Measurements from ENCODE around the gene SPG7.

SPG7 gene

DNA sequence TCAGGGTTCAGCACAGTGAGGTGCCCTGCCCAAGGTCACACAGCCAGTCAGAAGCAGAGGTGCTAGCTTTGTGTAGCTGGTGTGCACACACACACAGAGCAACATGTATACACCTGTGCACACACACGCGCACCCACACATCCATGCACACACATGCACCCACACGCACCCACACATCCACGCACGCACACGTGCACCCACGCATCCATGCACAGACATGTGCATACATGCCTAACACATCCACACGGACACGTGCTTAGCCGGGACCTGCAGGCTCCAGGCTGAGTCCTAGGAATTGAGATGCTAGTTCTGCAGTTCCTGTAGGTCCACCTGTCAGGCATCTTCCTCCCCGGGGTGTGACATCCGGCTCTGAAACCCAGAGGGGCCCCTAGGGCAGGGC lies 92.2 kb downstream of the SPG7 start:
- DNase-seq (ENCODE audit: low read depth): no peak

DNA sequence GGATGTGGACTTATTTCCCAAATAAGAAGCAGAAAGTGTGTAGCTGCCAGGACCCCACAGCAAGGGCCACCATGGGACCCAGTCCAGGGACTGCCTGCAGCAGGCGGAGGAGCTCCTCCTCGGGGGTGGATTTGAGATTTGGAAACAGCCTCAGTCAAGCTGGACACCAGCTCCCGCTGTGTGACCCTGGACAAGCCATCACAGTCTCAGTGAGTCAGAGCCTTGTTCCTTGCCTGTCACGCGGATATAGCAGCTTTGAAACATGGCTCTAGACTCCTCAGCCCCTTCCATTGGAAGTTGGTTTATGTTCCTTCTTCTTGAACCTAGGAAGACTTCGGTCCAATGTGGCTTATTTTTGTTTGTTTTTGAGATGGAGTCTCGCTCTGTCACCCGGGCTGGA lies 92.8 kb downstream of the SPG7 start:
- no peak for DNase-seq (ENCODE audit: low read depth)

- no peak for DNase-seq (ENCODE audit: low read depth)
Observed at GRCh38 chr16:89601906-89602272, 93.7 kb downstream of the SPG7 start.

- DNase-seq (ENCODE audit: low read depth): peak; percentile 26
Observed at GRCh38 chr16:89602273-89602951, 94.2 kb downstream of the SPG7 start.

GRCh38 chr16:89602952-89603590 lies 94.9 kb downstream of the SPG7 start:
- DNase-seq (ENCODE audit: low read depth): no peak

DNA sequence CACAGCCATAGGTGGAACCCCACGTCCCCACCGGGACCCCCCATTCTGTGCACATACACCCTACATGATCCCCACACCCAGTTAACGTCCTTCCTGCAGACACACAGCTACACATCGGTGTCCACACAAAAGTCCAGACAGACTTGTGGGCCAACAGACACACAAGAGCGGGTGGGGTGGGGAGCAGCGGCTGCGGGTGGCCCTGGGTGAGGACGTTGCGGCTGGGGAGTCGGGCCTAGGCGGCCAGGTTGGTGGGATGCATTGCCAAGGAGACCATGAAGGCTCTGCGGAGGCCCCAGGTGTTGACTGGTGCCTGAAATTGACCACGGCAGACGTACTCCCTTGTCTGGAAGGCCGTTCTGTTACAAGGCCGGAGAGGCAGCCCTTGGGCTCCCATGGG lies 96.6 kb downstream of the SPG7 start:
- no peak for DNase-seq (ENCODE audit: low read depth)

DNA sequence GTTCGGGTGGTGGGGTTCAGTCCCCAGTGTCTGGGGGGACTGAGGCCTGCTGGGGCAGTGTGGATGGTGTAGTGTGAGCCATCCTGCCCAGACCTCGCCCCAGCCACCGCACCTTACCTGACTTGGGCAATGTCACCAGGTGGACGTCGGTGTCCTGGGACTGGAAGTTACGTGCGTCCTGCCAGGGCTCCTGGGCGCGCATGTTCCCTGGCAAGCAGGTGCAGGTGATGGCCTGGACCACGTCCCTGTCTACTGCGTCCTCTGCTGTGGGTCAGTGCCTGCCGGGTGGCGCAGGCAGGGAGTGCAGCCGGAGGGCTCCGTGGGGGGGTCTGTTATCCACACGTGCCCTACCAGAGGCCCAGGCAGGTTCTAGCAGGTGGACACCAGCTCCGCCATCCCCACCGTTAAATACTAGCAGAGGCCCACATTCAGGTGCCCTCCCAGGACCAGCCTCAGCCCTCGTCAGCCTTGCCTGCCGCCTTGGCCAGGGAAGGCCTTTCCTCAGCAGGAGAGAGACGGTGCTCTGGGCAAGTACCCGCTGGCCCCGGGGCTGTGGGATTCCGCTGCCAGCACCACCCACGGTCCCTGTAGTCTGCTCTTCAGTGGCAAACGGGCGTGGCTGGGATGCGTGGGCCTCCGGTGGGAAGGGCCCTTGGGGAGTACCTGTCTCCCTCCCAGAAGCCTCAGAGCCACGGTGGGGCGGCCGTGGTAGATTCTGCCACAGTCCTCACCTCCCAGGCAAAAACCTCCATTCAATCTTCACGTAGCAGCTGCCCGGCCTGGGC lies 97.2 kb downstream of the SPG7 start:
- no peak for DNase-seq (ENCODE audit: low read depth)

DNA sequence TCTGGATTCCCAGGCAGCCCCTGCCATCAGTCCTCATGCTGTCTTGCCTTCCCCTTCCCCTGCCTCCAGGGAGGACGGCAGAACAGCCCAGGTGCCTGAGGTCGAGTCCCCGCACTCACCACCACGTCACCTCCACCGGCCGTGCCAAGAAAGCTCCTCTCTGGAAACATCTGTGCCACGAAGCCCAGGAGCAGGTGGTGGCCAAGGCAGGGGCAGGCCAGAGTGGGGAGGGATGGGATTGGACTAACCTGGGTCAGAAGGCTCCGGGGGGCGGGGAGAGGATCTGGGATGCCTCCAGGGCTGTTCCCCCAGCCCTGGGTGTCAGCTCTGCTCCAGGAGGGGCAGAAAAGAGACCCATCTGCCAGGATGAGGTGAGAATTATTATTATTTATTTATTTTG lies 97.8 kb downstream of the SPG7 start:
- DNase-seq (ENCODE audit: low read depth): no peak
